SK-N-SH (cell line): ENCODE data around the gene RIPK4. TPM values are rescaled to one million over a fixed set of nuclear protein-coding genes. Genes with fewer than 3 reads are reported as not detected.

Experiments
- CTCF ChIA-PET: fragments of 300-600, 350-600 bp; formaldehyde crosslinking; extraction: SDS; loops from one replicate; lab custom pipeline; 2021; lab: Yijun Ruan, JAX
- POLR2A ChIA-PET: fragments of 350-600 bp; sonication (Branson Sonifier 250); formaldehyde crosslinking; extraction: SDS; loops from one replicate; lab custom pipeline; 2020; ENCODE audit warnings: antibody characterized with exemption, inconsistent platforms; lab: Yijun Ruan, JAX
- DNase-seq: peaks from one replicate; pipeline ENCODE4 v3.0.0; 2012
- H2AFZ ChIP-seq: fragments of 200-600 bp; sonication (generic); 2 replicates; pipeline ENCODE4 v1.8.1; 2016; ENCODE audit warnings: antibody characterized with exemption, mild to moderate bottlenecking, low read depth
- H3F3A ChIP-seq: fragments of 200-600 bp; sonication (generic); replicated peaks from 2 replicates; pipeline ENCODE3; 2016; ENCODE audit warnings: antibody characterized with exemption, mild to moderate bottlenecking; ENCODE audit not compliant: insufficient read depth
- H3K27ac ChIP-seq, 2 experiments: fragments of 200-500 bp in 1 of 2; fragments of 200-600 bp in 1 of 2; sonication (Bioruptor generic) in 1 of 2; sonication (generic), shearing (Covaris generic) in 1 of 2; 2 replicates each; pipeline versions ENCODE4 v1.5.1 to v1.6.1; 2014 to 2016; ENCODE audit warnings: low read depth in 2 of 2, inconsistent platforms in 1 of 2, low read length in 1 of 2, mild to moderate bottlenecking in 1 of 2, mixed read lengths in 1 of 2
- H3K27me3 ChIP-seq: fragments of 200-600 bp; sonication (generic), shearing (Covaris generic); 2 replicates; pipeline ENCODE4 v1.6.1; 2016; ENCODE audit warnings: mixed run types; ENCODE audit not compliant: insufficient read depth
- H3K36me3 ChIP-seq, 2 experiments: fragments of 200-500 bp in 1 of 2; fragments of 200-600 bp in 1 of 2; sonication (Bioruptor generic) in 1 of 2; sonication (generic) in 1 of 2; replicated peaks in 1 of 2; 2 replicates each; pipeline versions ENCODE3 to v1.5.1; 2014 to 2016; ENCODE audit warnings: low read length in 1 of 2, mild to moderate bottlenecking in 1 of 2; ENCODE audit not compliant: insufficient read depth in 2 of 2, control insufficient read depth in 1 of 2
- H3K4me1 ChIP-seq, 2 experiments: fragments of 200-500 bp in 1 of 2; fragments of 200-600 bp in 1 of 2; sonication (Bioruptor generic) in 1 of 2; sonication (generic), shearing (Covaris generic) in 1 of 2; 2 replicates each; pipeline versions ENCODE4 v1.5.1 to v1.6.1; 2014 to 2016; ENCODE audit warnings: low read depth in 1 of 2, low read length in 1 of 2, mixed run types in 1 of 2; ENCODE audit not compliant: insufficient read depth in 2 of 2, control insufficient read depth in 1 of 2
- H3K4me2 ChIP-seq: fragments of 200-600 bp; sonication (generic), shearing (Covaris generic); 2 replicates; pipeline ENCODE4 v1.6.1; 2017; ENCODE audit warnings: mixed run types
- H3K4me3 ChIP-seq, 2 experiments: fragments of 200-500 bp in 1 of 2; fragments of 200-600 bp in 1 of 2; sonication (Bioruptor generic) in 1 of 2; sonication (generic), shearing (Covaris generic) in 1 of 2; 2 replicates each; pipeline versions ENCODE4 v1.5.1 to v1.8.1; 2014 to 2016; ENCODE audit warnings: low read depth in 2 of 2, inconsistent platforms in 1 of 2, low read length in 1 of 2, mild to moderate bottlenecking in 1 of 2, mixed read lengths in 1 of 2, moderate library complexity in 1 of 2
- H3K79me2 ChIP-seq: fragments of 200-600 bp; sonication (generic); 2 replicates; pipeline ENCODE4 v1.8.1; 2017; ENCODE audit warnings: mild to moderate bottlenecking; ENCODE audit not compliant: insufficient read depth
- H3K9ac ChIP-seq: fragments of 200-600 bp; sonication (generic); 2 replicates; pipeline ENCODE4 v1.6.1; 2017; ENCODE audit warnings: mixed run types
- H3K9me2 ChIP-seq: fragments of 200-600 bp; sonication (generic); 2 replicates; pipeline ENCODE4 v1.6.1; 2017; ENCODE audit warnings: mixed run types
- H3K9me3 ChIP-seq: fragments of 200-600 bp; sonication (generic); 2 replicates; pipeline ENCODE4 v1.6.1; 2017; ENCODE audit warnings: mixed run types, mild to moderate bottlenecking, moderate library complexity
- H4K20me1 ChIP-seq: fragments of 200-600 bp; sonication (generic); 2 replicates; pipeline ENCODE4 v1.6.1; 2017; ENCODE audit warnings: mild to moderate bottlenecking, mixed run types; ENCODE audit not compliant: insufficient read depth
- CHD2 ChIP-seq: fragments of 150-350 bp; IDR thresholded peaks from 2 replicates; pipeline ENCODE4 v1.6.1; 2018; ENCODE audit warnings: low read length; ENCODE audit not compliant: partially characterized antibody
- FOSL2 ChIP-seq: IDR thresholded peaks from 2 replicates; pipeline ENCODE4 v1.4.0; 2012; ENCODE audit warnings: low read depth, mild to moderate bottlenecking, moderate library complexity, borderline replicate concordance
- FOXJ3 ChIP-seq: sonication (generic); formaldehyde crosslinking; IDR thresholded peaks from 2 replicates; pipeline ENCODE4 v1.5.1; 2020; ENCODE audit warnings: mild to moderate bottlenecking, missing genetic modification reagents
- JUND ChIP-seq: IDR thresholded peaks from 2 replicates; pipeline ENCODE4 v1.4.0; 2012
- MEF2A ChIP-seq: IDR thresholded peaks from 2 replicates; pipeline ENCODE4 v1.4.0; 2012; ENCODE audit warnings: low read depth, borderline replicate concordance
- MXI1 ChIP-seq: IDR thresholded peaks from 2 replicates; pipeline ENCODE4 v1.6.1; 2012; ENCODE audit warnings: mild to moderate bottlenecking, low read depth, low read length, improper control_type of control experiment
- NFIC ChIP-seq: IDR thresholded peaks from 2 replicates; pipeline ENCODE4 v1.4.0; 2012; ENCODE audit warnings: borderline replicate concordance
- RFX5 ChIP-seq: IDR thresholded peaks from 2 replicates; pipeline ENCODE4 v1.6.1; 2012; ENCODE audit warnings: mild to moderate bottlenecking, improper control_type of control experiment, low read length
- SMC3 ChIP-seq: IDR thresholded peaks from 2 replicates; pipeline ENCODE4 v1.6.1; 2012; ENCODE audit warnings: low read depth, low read length, improper control_type of control experiment
- TAF1 ChIP-seq: IDR thresholded peaks from 2 replicates; pipeline ENCODE4 v1.6.1; 2012; ENCODE audit warnings: low read depth, mild to moderate bottlenecking, low read length, moderate library complexity, borderline replicate concordance
- TEAD4 ChIP-seq: IDR thresholded peaks from 2 replicates; pipeline ENCODE4 v1.4.0; 2012; ENCODE audit warnings: mild to moderate bottlenecking, borderline replicate concordance; ENCODE audit not compliant: insufficient read depth
- YY1 ChIP-seq: IDR thresholded peaks from 2 replicates; pipeline ENCODE4 v1.4.0; 2012; ENCODE audit warnings: low read depth, mild to moderate bottlenecking
- whole genome bisulfite sequencing: methylation state at CpG from one replicate; pipeline ENCODE4 v1.1.6; 2017; ENCODE audit warnings: low lambda C conversion rate; 5-methylcytosine and 5-hydroxymethylcytosine counted together
- polyA plus RNA-seq, 3 experiments: library from polyadenylated mRNA; depleted of rRNA; stranded (reverse); fragments of >200 nt; gene quantifications; 2 replicates each; pipeline ENCODE4 v1.2.3, GENCODE V29; 2012
- TF ChIP-seq, protein P1 (sequence below): IDR thresholded peaks from 2 replicates; pipeline ENCODE4 v1.4.0; 2012; ENCODE audit warnings: low read depth, borderline replicate concordance
- TF ChIP-seq, protein P2 (sequence below): IDR thresholded peaks from 2 replicates; pipeline ENCODE4 v1.4.0; 2012; ENCODE audit warnings: low read depth
- TF ChIP-seq, protein P3 (sequence below): IDR thresholded peaks from 2 replicates; pipeline ENCODE4; 2012
- TF ChIP-seq, protein P4 (sequence below): fragments of 200-600 bp; sonication (generic); IDR thresholded peaks from 2 replicates; pipeline ENCODE4 v1.6.1; 2017; ENCODE audit warnings: antibody characterized with exemption, mild to moderate bottlenecking, moderate library complexity
- TF ChIP-seq, protein P5 (sequence below): IDR thresholded peaks from 2 replicates; pipeline ENCODE4 v1.6.1; 2012; ENCODE audit warnings: mild to moderate bottlenecking, low read depth, low read length, moderate library complexity
- TF ChIP-seq, protein P6 (sequence below): fragments of 150-350 bp; IDR thresholded peaks from 2 replicates; pipeline ENCODE4 v1.6.1; 2017; ENCODE audit warnings: antibody characterized with exemption, low read length, low read depth, borderline replicate concordance

The RIPK4 gene
- polyA plus RNA-seq, 1 of the 3 experiments (the other 2 are of a cell fraction): 11.0 TPM

DNA sequence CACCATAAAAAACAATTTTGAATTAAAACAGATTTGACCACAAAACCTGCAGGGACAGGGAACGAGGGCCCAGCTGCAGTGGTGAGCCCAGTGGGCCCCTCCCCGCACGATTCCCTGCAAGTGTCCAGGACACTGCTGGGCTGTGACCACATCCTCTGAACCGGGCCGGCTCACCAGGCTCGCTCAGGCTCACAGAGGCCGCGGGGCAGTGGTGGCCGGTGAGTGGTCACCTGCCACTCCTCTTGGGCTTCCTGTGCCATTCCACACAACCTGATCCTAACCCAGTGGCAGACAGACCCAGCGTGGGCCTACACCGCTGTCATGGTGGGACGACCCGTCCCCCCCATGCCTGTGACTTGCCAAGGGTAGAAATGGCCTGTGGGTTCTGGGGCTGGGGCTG, 36.5 kb upstream of the RIPK4 start:
- H3F3A ChIP-seq: no peaks in the 10 kb centered on the region
- H3K79me2 ChIP-seq: no peaks in the 10 kb centered on the region
- TF ChIP-seq, protein P1, sequence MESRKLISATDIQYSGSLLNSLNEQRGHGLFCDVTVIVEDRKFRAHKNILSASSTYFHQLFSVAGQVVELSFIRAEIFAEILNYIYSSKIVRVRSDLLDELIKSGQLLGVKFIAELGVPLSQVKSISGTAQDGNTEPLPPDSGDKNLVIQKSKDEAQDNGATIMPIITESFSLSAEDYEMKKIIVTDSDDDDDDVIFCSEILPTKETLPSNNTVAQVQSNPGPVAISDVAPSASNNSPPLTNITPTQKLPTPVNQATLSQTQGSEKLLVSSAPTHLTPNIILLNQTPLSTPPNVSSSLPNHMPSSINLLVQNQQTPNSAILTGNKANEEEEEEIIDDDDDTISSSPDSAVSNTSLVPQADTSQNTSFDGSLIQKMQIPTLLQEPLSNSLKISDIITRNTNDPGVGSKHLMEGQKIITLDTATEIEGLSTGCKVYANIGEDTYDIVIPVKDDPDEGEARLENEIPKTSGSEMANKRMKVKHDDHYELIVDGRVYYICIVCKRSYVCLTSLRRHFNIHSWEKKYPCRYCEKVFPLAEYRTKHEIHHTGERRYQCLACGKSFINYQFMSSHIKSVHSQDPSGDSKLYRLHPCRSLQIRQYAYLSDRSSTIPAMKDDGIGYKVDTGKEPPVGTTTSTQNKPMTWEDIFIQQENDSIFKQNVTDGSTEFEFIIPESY: no peak
- no peak for TF ChIP-seq FOXJ3
- no peak for TF ChIP-seq YY1
- TF ChIP-seq, protein P2, sequence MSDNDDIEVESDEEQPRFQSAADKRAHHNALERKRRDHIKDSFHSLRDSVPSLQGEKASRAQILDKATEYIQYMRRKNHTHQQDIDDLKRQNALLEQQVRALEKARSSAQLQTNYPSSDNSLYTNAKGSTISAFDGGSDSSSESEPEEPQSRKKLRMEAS: no peak
- TF ChIP-seq, protein P3, sequence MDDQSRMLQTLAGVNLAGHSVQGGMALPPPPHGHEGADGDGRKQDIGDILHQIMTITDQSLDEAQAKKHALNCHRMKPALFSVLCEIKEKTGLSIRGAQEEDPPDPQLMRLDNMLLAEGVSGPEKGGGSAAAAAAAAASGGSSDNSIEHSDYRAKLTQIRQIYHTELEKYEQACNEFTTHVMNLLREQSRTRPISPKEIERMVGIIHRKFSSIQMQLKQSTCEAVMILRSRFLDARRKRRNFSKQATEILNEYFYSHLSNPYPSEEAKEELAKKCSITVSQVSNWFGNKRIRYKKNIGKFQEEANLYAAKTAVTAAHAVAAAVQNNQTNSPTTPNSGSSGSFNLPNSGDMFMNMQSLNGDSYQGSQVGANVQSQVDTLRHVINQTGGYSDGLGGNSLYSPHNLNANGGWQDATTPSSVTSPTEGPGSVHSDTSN: no peak
- TF ChIP-seq TAF1: no peak
- H3K27ac ChIP-seq: no peak overlapping the region
- no peaks in the 10 kb centered on the region for H3K9me2 ChIP-seq
- no peak overlapping the region for H3K4me3 ChIP-seq
- H3K9ac ChIP-seq: no peak overlapping the region
- ChIA-PET CTCF (interaction anchor here (1.9 to 3.2 kb wide), 2 partner anchors 13 to 14 kb away, joined by 8 to 15 read pairs; no protein-coding TSS in a partner anchor), POLR2A (no interaction called here)
- WGBS: 99% methylated on average over 11 of the region's 13 CpGs
- H3K27me3 ChIP-seq: no peaks in the 10 kb centered on the region
- H4K20me1 ChIP-seq: no peaks in the 10 kb centered on the region
- H3K36me3 ChIP-seq: peaks cover 3 to 29% of the 10 kb centered on the region in 2 experiments
- DNase-seq: no peak
- H3K4me2 ChIP-seq: no peak overlapping the region
- no peaks in the 10 kb centered on the region for H3K9me3 ChIP-seq
- no peaks in the 10 kb centered on the region for H3K4me1 ChIP-seq
- H2AFZ ChIP-seq: no peak overlapping the region

DNA sequence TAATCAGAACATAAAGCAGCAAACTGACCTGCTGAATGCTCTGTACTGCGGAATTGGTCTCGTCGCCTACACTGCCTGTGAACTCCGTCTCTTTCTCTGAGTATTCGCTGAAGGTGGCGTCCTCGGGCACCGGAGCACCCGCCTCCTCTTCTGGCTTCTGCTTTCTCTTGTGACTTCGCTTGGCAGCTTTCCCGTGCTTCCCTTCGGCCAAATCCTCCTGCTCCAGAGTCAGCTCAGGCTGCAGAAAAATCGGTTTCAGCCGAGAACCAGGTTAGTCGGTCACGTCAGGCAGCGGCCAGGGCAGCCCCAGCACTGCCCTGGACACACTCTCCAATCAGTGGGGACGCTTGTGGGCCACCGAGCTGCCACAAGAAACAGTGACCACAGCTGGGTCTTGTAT, 35.8 kb upstream of the RIPK4 start:
- 89% methylated on average over 19 of the region's 19 CpGs for WGBS
- Histone ChIP-seq H3K9ac (no peak overlapping the region), H3K9me3 (no peaks in the 10 kb centered on the region), H2AFZ (no peak overlapping the region), H3K27me3 (no peaks in the 10 kb centered on the region), H3K27ac (no peak overlapping the region), H3K4me2 (no peak overlapping the region), H3K36me3 (peaks cover 3 to 33% of the 10 kb centered on the region in 2 experiments), H3K79me2 (no peaks in the 10 kb centered on the region), H3K9me2 (no peaks in the 10 kb centered on the region), H3K4me1 (no peaks in the 10 kb centered on the region), H3K4me3 (no peak overlapping the region), H3F3A (no peaks in the 10 kb centered on the region), H4K20me1 (no peaks in the 10 kb centered on the region)
- ChIA-PET POLR2A (no interaction called here), CTCF (interaction anchor here (3.2 kb wide), 1 partner anchor 14 kb away, joined by 15 read pairs; no protein-coding TSS in a partner anchor)
- TF ChIP-seq, protein P4, sequence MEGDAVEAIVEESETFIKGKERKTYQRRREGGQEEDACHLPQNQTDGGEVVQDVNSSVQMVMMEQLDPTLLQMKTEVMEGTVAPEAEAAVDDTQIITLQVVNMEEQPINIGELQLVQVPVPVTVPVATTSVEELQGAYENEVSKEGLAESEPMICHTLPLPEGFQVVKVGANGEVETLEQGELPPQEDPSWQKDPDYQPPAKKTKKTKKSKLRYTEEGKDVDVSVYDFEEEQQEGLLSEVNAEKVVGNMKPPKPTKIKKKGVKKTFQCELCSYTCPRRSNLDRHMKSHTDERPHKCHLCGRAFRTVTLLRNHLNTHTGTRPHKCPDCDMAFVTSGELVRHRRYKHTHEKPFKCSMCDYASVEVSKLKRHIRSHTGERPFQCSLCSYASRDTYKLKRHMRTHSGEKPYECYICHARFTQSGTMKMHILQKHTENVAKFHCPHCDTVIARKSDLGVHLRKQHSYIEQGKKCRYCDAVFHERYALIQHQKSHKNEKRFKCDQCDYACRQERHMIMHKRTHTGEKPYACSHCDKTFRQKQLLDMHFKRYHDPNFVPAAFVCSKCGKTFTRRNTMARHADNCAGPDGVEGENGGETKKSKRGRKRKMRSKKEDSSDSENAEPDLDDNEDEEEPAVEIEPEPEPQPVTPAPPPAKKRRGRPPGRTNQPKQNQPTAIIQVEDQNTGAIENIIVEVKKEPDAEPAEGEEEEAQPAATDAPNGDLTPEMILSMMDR: no peak
- TF ChIP-seq TEAD4 (no peak), RFX5 (no peak), TAF1 (no peak), NFIC (no peak), YY1 (no peak), FOXJ3 (no peak), MEF2A (no peak), SMC3 (no peak), JUND (no peak), MXI1 (no peak), FOSL2 (no peak), CHD2 (no peak)
- TF ChIP-seq, protein P5, sequence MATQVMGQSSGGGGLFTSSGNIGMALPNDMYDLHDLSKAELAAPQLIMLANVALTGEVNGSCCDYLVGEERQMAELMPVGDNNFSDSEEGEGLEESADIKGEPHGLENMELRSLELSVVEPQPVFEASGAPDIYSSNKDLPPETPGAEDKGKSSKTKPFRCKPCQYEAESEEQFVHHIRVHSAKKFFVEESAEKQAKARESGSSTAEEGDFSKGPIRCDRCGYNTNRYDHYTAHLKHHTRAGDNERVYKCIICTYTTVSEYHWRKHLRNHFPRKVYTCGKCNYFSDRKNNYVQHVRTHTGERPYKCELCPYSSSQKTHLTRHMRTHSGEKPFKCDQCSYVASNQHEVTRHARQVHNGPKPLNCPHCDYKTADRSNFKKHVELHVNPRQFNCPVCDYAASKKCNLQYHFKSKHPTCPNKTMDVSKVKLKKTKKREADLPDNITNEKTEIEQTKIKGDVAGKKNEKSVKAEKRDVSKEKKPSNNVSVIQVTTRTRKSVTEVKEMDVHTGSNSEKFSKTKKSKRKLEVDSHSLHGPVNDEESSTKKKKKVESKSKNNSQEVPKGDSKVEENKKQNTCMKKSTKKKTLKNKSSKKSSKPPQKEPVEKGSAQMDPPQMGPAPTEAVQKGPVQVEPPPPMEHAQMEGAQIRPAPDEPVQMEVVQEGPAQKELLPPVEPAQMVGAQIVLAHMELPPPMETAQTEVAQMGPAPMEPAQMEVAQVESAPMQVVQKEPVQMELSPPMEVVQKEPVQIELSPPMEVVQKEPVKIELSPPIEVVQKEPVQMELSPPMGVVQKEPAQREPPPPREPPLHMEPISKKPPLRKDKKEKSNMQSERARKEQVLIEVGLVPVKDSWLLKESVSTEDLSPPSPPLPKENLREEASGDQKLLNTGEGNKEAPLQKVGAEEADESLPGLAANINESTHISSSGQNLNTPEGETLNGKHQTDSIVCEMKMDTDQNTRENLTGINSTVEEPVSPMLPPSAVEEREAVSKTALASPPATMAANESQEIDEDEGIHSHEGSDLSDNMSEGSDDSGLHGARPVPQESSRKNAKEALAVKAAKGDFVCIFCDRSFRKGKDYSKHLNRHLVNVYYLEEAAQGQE: no peak
- TF ChIP-seq, protein P6, sequence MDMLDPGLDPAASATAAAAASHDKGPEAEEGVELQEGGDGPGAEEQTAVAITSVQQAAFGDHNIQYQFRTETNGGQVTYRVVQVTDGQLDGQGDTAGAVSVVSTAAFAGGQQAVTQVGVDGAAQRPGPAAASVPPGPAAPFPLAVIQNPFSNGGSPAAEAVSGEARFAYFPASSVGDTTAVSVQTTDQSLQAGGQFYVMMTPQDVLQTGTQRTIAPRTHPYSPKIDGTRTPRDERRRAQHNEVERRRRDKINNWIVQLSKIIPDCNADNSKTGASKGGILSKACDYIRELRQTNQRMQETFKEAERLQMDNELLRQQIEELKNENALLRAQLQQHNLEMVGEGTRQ: no peak
- no peak for DNase-seq
